ENCODE data around the gene ACCSL. TPM values are rescaled to one million over a fixed set of nuclear protein-coding genes. Genes with fewer than 3 reads are reported as not detected.

ACCSL gene
- total RNA-seq, 1 donor from 2014 or later, result not detected

DNA sequence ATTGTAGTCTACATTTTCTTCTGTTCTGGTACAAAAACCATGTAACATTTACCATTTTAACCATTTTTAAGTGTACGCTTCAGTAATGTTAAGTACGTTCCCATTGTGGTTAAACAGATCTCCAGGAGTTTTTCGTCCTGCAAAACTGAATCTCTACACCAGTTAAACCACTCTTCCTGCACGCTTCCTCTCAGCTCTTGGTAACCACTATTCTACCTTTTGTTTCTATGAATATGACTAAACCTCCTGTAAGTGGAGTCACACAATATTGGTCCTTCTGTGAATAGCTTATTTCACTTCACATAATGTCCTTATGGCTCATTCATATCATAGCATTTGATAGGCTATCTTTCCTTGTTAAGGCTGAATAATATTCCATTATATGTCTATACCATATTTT, 40.6 kb downstream of the ACCSL start:
- Mint-ChIP-seq H3K27ac (no peak overlapping the region), H3K27me3 (no peaks in the 10 kb centered on the region), H3K9me3 (peaks cover 7% of the 10 kb centered on the region), H3K4me3 (no peak overlapping the region), H3K4me1 (ENCODE audit: unreplicated experiment) (no peaks in the 10 kb centered on the region), H3K36me3 (peaks cover 23% of the 10 kb centered on the region)
- DNase-seq (ENCODE audit: extremely low spot score, unreplicated experiment), result no peak
- TF ChIP-seq, protein P1, sequence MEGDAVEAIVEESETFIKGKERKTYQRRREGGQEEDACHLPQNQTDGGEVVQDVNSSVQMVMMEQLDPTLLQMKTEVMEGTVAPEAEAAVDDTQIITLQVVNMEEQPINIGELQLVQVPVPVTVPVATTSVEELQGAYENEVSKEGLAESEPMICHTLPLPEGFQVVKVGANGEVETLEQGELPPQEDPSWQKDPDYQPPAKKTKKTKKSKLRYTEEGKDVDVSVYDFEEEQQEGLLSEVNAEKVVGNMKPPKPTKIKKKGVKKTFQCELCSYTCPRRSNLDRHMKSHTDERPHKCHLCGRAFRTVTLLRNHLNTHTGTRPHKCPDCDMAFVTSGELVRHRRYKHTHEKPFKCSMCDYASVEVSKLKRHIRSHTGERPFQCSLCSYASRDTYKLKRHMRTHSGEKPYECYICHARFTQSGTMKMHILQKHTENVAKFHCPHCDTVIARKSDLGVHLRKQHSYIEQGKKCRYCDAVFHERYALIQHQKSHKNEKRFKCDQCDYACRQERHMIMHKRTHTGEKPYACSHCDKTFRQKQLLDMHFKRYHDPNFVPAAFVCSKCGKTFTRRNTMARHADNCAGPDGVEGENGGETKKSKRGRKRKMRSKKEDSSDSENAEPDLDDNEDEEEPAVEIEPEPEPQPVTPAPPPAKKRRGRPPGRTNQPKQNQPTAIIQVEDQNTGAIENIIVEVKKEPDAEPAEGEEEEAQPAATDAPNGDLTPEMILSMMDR (conservative IDR thresholded peaks at IDR 0.05), result no peak

DNA sequence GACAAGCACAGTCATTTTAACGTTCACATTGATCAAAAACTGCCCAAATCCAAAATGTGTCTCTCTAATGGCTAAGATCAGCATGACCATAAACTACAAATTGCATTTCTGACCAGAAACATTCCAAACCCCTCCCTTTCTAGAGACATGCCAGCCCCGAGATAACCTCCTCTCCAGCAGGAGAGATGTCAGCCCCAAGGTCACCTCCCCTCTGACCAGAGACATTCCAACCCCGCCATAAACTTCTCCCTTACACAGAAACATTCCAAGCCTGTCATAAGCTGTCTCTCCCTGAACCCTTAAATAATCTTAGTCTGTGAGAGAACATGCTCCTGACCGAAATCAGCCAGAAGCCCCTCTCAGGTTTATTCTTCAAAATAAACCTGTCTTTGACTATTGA, 41.1 kb downstream of the ACCSL start:
- Mint-ChIP-seq H3K4me3 (no peak overlapping the region), H3K9me3 (peaks cover 7% of the 10 kb centered on the region), H3K36me3 (peaks cover 22% of the 10 kb centered on the region), H3K27ac (no peak overlapping the region), H3K27me3 (no peaks in the 10 kb centered on the region), H3K4me1 (ENCODE audit: unreplicated experiment) (no peaks in the 10 kb centered on the region)
- DNase-seq (ENCODE audit: extremely low spot score, unreplicated experiment), result no peak
- TF ChIP-seq, protein P1 (conservative IDR thresholded peaks at IDR 0.05), result no peak

DNA sequence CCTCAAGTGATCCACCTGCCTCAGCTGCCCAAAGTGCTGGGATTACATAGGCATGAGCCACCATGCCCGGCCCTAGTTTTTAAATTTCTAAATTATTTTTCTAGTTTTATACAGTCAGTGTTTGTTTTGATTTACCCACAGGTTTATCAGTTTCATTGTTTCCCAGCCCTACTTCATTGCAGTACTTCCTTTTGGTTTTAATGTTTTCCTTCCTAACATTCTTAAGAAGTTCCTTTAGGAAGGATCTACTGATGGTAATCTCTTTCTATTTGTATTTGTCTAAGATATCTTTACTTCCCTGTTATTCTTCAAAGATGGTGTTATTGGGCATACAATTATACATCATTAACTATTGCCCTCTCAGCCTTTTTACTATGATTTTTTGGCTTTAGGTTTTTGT, 42.8 kb downstream of the ACCSL start:
- TF ChIP-seq, protein P1 (conservative IDR thresholded peaks at IDR 0.05), result no peak
- H3K36me3 Mint-ChIP-seq, result peaks cover 16% of the 10 kb centered on the region
- H3K27ac Mint-ChIP-seq, result no peak overlapping the region
- H3K27me3 Mint-ChIP-seq, result no peaks in the 10 kb centered on the region
- no peak for DNase-seq (ENCODE audit: extremely low spot score, unreplicated experiment)
- no peak overlapping the region for H3K4me3 Mint-ChIP-seq
- H3K4me1 Mint-ChIP-seq (ENCODE audit: unreplicated experiment), result peaks cover 12% of the 10 kb centered on the region
- H3K9me3 Mint-ChIP-seq, result peaks cover 7% of the 10 kb centered on the region

DNA sequence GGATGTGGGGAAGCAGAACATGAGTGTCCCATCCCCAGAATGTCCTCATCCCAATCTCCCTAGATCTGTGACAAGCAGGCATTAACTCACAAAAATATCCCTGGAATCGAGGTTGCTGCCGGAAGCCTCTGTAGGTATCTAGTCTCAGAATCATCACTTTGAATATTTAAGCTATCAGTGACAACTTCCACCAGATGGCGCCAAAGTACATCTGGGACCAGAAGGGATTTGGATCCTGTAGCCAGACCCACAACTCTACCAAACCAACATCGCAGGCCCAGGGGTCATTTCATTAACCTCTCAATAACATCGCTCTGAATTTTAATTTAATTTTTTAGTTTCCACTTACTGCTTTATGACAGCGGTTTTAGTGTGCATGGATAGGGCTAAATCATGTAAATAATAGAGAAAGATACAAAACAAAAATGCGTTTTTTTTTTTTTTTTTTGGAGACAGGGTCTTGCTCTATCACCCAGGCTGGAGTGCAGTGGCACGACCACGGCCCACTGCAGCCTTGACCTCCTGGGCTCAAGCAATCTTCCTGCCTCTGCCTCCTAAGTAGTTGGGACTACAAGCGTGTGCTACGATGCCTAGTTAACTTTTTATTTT, 46.6 kb downstream of the ACCSL start:
- H3K36me3 Mint-ChIP-seq, result peaks cover 5% of the 10 kb centered on the region
- no peak for DNase-seq (ENCODE audit: extremely low spot score, unreplicated experiment)
- H3K27ac Mint-ChIP-seq, result no peak overlapping the region
- TF ChIP-seq, protein P1 (conservative IDR thresholded peaks at IDR 0.05), result peak; percentile 87
- no peaks in the 10 kb centered on the region for H3K27me3 Mint-ChIP-seq
- no peaks in the 10 kb centered on the region for H3K9me3 Mint-ChIP-seq
- peak overlapping the region; percentile 86 for H3K4me3 Mint-ChIP-seq
- peaks cover 23% of the 10 kb centered on the region for H3K4me1 Mint-ChIP-seq (ENCODE audit: unreplicated experiment)

DNA sequence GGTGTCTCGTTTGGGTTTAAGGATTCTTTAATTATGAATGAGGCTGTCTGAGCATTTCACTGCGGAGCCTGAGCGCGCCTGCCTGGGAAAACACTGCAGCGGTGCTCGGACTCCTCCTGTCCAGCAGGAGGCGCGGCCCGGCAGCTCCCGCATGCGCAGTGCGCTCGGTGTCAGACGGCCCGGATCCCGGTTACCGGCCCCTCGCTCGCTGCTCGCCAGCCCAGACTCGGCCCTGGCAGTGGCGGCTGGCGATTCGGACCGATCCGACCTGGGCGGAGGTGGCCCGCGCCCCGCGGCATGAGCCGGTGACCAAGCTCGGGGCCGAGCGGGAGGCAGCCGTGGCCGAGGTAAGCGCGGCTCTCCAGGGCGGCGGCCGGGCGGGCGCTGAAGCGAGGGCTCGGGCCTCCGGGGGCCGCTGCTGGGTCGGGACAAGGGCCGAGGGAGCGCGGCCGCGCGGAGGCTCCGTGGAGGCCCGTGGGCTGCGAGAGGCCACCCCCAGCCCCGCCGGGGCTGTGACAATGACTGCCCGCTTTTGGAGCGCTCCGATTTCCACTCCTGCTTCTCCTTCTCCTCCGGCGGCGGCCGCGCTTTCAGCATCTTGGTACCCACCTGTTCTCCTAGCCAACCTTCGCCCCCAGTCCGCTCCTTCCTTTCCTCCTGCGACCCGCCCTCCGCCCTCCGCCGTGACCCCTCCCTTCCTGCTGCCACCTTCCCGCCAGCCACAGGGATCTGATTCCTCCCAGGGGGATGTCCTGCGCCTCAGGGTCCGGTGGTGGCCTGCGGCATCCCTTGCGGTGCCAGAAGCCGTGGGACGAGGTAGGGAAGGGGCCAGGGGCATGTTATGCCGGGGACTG, 48.0 kb downstream of the ACCSL start, which contains the start of gene EXT2:
EXT2 (plus strand) TSS at position 173 of the 854 bp plus-strand sequence. CDS start 12,035 bp downstream, outside the sequence.
- Mint-ChIP-seq H3K4me3 (peak within 1 kb of the TSS; percentile 88), H3K36me3 (peaks cover 16% of the 10 kb centered on the region), H3K27me3 (no peaks in the 10 kb centered on the region), H3K27ac (peak within 1 kb of the TSS; percentile 51), H3K4me1 (ENCODE audit: unreplicated experiment) (peaks cover 23% of the 10 kb centered on the region), H3K9me3 (no peaks in the 10 kb centered on the region)
- TF ChIP-seq, protein P1 (conservative IDR thresholded peaks at IDR 0.05), result peak; percentile 91
- DNase-seq (ENCODE audit: extremely low spot score, unreplicated experiment), result peak; percentile 92
